RWPE2 (cell line): Measurements from ENCODE around the gene MDH1B.
A peak's percentile ranks its signal among the peaks of the same experiment; 100 is the strongest.

Experiments used
- ATAC-seq: fragments of 200-7000 bp; cut with Tn5 transposase; 3 replicates; pipeline ENCODE4 v1.9.1; 2021; ENCODE audit warnings: low read depth
- DNase-seq: peaks from one replicate; pipeline ENCODE4 v3.0.0-alpha.2; 2020; ENCODE audit warnings: low spot score
- H3K27ac ChIP-seq: fragments of 450-650 bp; 2 replicates; pipeline ENCODE4 v1.5.1; 2017; ENCODE audit warnings: mild to moderate bottlenecking; ENCODE audit not compliant: poor library complexity, severe bottlenecking
- H3K27me3 ChIP-seq: fragments of 250-450 bp; sonication (Bioruptor Pico); 2 replicates; pipeline ENCODE4 v1.5.1; 2021; ENCODE audit warnings: mild to moderate bottlenecking, moderate library complexity; ENCODE audit not compliant: insufficient read depth, poor library complexity, severe bottlenecking
- H3K36me3 ChIP-seq: fragments of 250-450 bp; sonication (Bioruptor Pico); 2 replicates; pipeline ENCODE4 v1.5.1; 2020; ENCODE audit warnings: low read depth, mild to moderate bottlenecking, moderate library complexity
- H3K4me1 ChIP-seq: fragments of 250-450 bp; sonication (Bioruptor Pico); 2 replicates; pipeline ENCODE4 v1.5.1; 2021; ENCODE audit warnings: mild to moderate bottlenecking, moderate library complexity; ENCODE audit not compliant: insufficient read depth, poor library complexity, severe bottlenecking
- H3K4me3 ChIP-seq: fragments of 250-450 bp; sonication (Bioruptor Pico); 2 replicates; pipeline ENCODE4 v1.5.1; 2021; ENCODE audit warnings: mild to moderate bottlenecking, moderate library complexity; ENCODE audit not compliant: severe bottlenecking
- H3K9me3 ChIP-seq: fragments of 250-450 bp; sonication (Bioruptor Pico); 2 replicates; pipeline ENCODE4 v1.5.1; 2021; ENCODE audit warnings: mild to moderate bottlenecking, moderate library complexity; ENCODE audit not compliant: severe bottlenecking
- CTCF ChIP-seq: fragments of 450-650 bp; IDR thresholded peaks from one replicate; pipeline ENCODE4 v1.5.1; 2017; ENCODE audit warnings: mild to moderate bottlenecking, moderate library complexity; ENCODE audit not compliant: poor library complexity, severe bottlenecking

MDH1B gene

GRCh38 chr2:206766057-206766930 is 1.2 kb upstream of the MDH1B start:
- Histone ChIP-seq H3K27me3 (no peaks in the 10 kb centered on the region), H3K4me1 (peaks cover 5% of the 10 kb centered on the region), H3K27ac (peak overlapping the region; percentile 71), H3K4me3 (peak overlapping the region; percentile 71), H3K9me3 (no peaks in the 10 kb centered on the region), H3K36me3 (peaks cover 48% of the 10 kb centered on the region)
- TF ChIP-seq CTCF = no peak
- ATAC-seq (no peak), DNase-seq (no peak)

GRCh38 chr2:206764673-206765241 is 371 bp downstream of the MDH1B start:
- H3K36me3 ChIP-seq = peaks cover 33% of the 10 kb centered on the region
- TF ChIP-seq CTCF = no peak
- H3K27ac ChIP-seq = peak overlapping the region; percentile 71
- DNase-seq = no peak
- peak overlapping the region; percentile 71 for H3K4me3 ChIP-seq
- H3K27me3 ChIP-seq = no peaks in the 10 kb centered on the region
- ATAC-seq = peak; percentile 4; the same call in 1 of the 3 replicates
- H3K9me3 ChIP-seq = no peaks in the 10 kb centered on the region
- peaks cover 5% of the 10 kb centered on the region for H3K4me1 ChIP-seq

- Histone ChIP-seq H3K4me3 (no peak overlapping the region), H3K27me3 (no peaks in the 10 kb centered on the region), H3K36me3 (no peaks in the 10 kb centered on the region), H3K9me3 (no peaks in the 10 kb centered on the region), H3K4me1 (no peaks in the 10 kb centered on the region), H3K27ac (no peak overlapping the region)
- ATAC-seq = no peak
- TF ChIP-seq CTCF = no peak
- no peak for DNase-seq
Observed at GRCh38 chr2:206756816-206757215, 8.3 kb downstream of the MDH1B start.

- no peak for ATAC-seq
- no peak overlapping the region for H3K4me3 ChIP-seq
Observed at GRCh38 chr2:206740800-206741199, 24.3 kb downstream of the MDH1B start.

More at GRCh38 chr2:206740800-206741199, 24.3 kb downstream of the MDH1B start:
- H3K27ac ChIP-seq = no peak overlapping the region
- H3K36me3 ChIP-seq = no peaks in the 10 kb centered on the region
- H3K9me3 ChIP-seq = no peaks in the 10 kb centered on the region
- no peaks in the 10 kb centered on the region for H3K4me1 ChIP-seq
- no peak for DNase-seq
- H3K27me3 ChIP-seq = no peaks in the 10 kb centered on the region
- TF ChIP-seq CTCF = no peak
